ENCODE results near the gene IPO7. TPM values are rescaled to one million over a fixed set of nuclear protein-coding genes. Genes with fewer than 3 reads are reported as not detected.
A peak's percentile ranks its signal among the peaks of the same experiment; 100 is the strongest.
"Not testable (repeated sequence)": the region's sequence is repeated elsewhere in the genome, so short reads cannot be mapped to it uniquely, and the experiment has no call there.

The IPO7 gene
- total RNA-seq, 1 experiment from 2014 or later: 273 TPM

- BruUV-seq (replicated peaks); H3K27ac ChIP-seq (ENCODE audit: low read length); H3K4me3 ChIP-seq (ENCODE audit: low read depth in 2 of 2, low read length in 2 of 2); H3K27me3 ChIP-seq (ENCODE audit: control insufficient read depth, insufficient read depth, low read length); H3K4me1 ChIP-seq (ENCODE audit: control insufficient read depth, insufficient read depth, low read length); CTCF ChIA-PET; in situ Hi-C loops (cut with HindIII; ENCODE audit: low pct_unique_long_range_greater_than_20kb, low sequenced_read_pairs); DNase-seq (ENCODE audit: low read depth, low spot score); intact Hi-C loops (cut with micrococcal nuclease; ENCODE audit: unreplicated experiment); ATAC-seq; H3K9me3 ChIP-seq (ENCODE audit: control insufficient read depth, insufficient read depth, low read depth, low read length): not testable (repeated sequence)
- peaks cover 14% of the 10 kb centered on the region for H3K36me3 ChIP-seq (ENCODE audit: control insufficient read depth, insufficient read depth, low read length)
- POLR2A ChIA-PET: interaction anchor here (0.6 kb wide), 1 partner anchor 182 kb away, joined by 3 read pairs; no protein-coding TSS in a partner anchor
- TF ChIP-seq POLR2AphosphoS5 (IDR thresholded peaks at IDR 0.05; ENCODE audit: low read depth, low read length): peak; percentile 4; the same call in 1 of the 2 replicates
Observed at GRCh38 chr11:9452023-9452422, 67.6 kb downstream of the IPO7 start.

GRCh38 chr11:9455722-9456121 is 71.3 kb downstream of the IPO7 start:
- Histone ChIP-seq H3K4me3 (ENCODE audit: low read depth in 2 of 2, low read length in 2 of 2) (no peak overlapping the region), H3K9me3 (ENCODE audit: control insufficient read depth, insufficient read depth, low read depth, low read length) (no peaks in the 10 kb centered on the region), H3K4me1 (ENCODE audit: control insufficient read depth, insufficient read depth, low read length) (peaks cover 5% of the 10 kb centered on the region; the same call in 1 of the 2 replicates), H3K36me3 (ENCODE audit: control insufficient read depth, insufficient read depth, low read length) (no peaks in the 10 kb centered on the region; the same call in 1 of the 2 replicates), H3K27ac (ENCODE audit: low read length) (no peak overlapping the region), H3K27me3 (ENCODE audit: control insufficient read depth, insufficient read depth, low read length) (no peaks in the 10 kb centered on the region)
- no TSS peak for BruUV-seq (replicated peaks)
- DNase-seq (ENCODE audit: low read depth, low spot score): no peak
- intact Hi-C loops (cut with micrococcal nuclease; ENCODE audit: unreplicated experiment) (no loop called here), in situ Hi-C loops (cut with HindIII; ENCODE audit: low pct_unique_long_range_greater_than_20kb, low sequenced_read_pairs) (no loop called here)
- ATAC-seq: no peak
- ChIA-PET CTCF (no interaction called here), POLR2A (interaction anchor here (0.6 to 0.7 kb wide), 2 partner anchors 96 to 1047 kb away, joined by 3 read pairs; no protein-coding TSS in a partner anchor)
- TF ChIP-seq REST (IDR thresholded peaks at IDR 0.05; ENCODE audit: insufficient read depth in 1 of 2, low read depth in 2 of 2, low read length in 1 of 2): no peak
- TF ChIP-seq CTCF (IDR thresholded peaks at IDR 0.05): no peak
- no peak for TF ChIP-seq SIN3A (IDR thresholded peaks at IDR 0.05; ENCODE audit: borderline replicate concordance, insufficient read depth, low read depth, low read length)
- no peak for TF ChIP-seq TCF7L2 (IDR thresholded peaks at IDR 0.05; ENCODE audit: low read depth, low read length)
- TF ChIP-seq POLR2AphosphoS5 (IDR thresholded peaks at IDR 0.05; ENCODE audit: low read depth, low read length): no peak

GRCh38 chr11:9459667-9460321 is 75.3 kb downstream of the IPO7 start:
- TSS peak; percentile 99 for BruUV-seq (replicated peaks)
- ATAC-seq: no peak
- in situ Hi-C loops (cut with HindIII; ENCODE audit: low pct_unique_long_range_greater_than_20kb, low sequenced_read_pairs): no loop called here

More at GRCh38 chr11:9459667-9460321, 75.3 kb downstream of the IPO7 start:
- Histone ChIP-seq H3K27me3 (ENCODE audit: control insufficient read depth, insufficient read depth, low read length) (no peaks in the 10 kb centered on the region), H3K9me3 (ENCODE audit: control insufficient read depth, insufficient read depth, low read depth, low read length) (no peaks in the 10 kb centered on the region), H3K4me1 (ENCODE audit: control insufficient read depth, insufficient read depth, low read length) (peaks cover 23% of the 10 kb centered on the region), H3K36me3 (ENCODE audit: control insufficient read depth, insufficient read depth, low read length) (no peaks in the 10 kb centered on the region; the same call in 1 of the 2 replicates), H3K4me3 (ENCODE audit: low read depth in 2 of 2, low read length in 2 of 2) (peak overlapping the region; percentile 94), H3K27ac (ENCODE audit: low read length) (peak overlapping the region; percentile 100)
- no peak for TF ChIP-seq TCF7L2 (IDR thresholded peaks at IDR 0.05; ENCODE audit: low read depth, low read length)
- no peak for TF ChIP-seq REST (IDR thresholded peaks at IDR 0.05; ENCODE audit: insufficient read depth in 1 of 2, low read depth in 2 of 2, low read length in 1 of 2)
- peak; percentile 30; the same call in 1 of the 2 replicates for TF ChIP-seq SIN3A (IDR thresholded peaks at IDR 0.05; ENCODE audit: borderline replicate concordance, insufficient read depth, low read depth, low read length)
- TF ChIP-seq POLR2AphosphoS5 (IDR thresholded peaks at IDR 0.05; ENCODE audit: low read depth, low read length): 0 out of 2 replicates have a peak, but pooled peaks have one; percentile 23
- no peak for TF ChIP-seq CTCF (IDR thresholded peaks at IDR 0.05)
- DNase-seq (ENCODE audit: low read depth, low spot score): no peak
- intact Hi-C loops (cut with micrococcal nuclease; ENCODE audit: unreplicated experiment): loop anchor here (5.0 kb wide), 1 partner anchor 108 kb away; no protein-coding TSS in a partner anchor
- CTCF ChIA-PET: interaction anchor here (1.3 kb wide), 1 partner anchor 47 kb away, joined by 7 read pairs; no protein-coding TSS in a partner anchor
- POLR2A ChIA-PET: interaction anchor here (0.6 to 1.9 kb wide), 10 partner anchors 9 to 1400 kb away, joined by 3 to 18 read pairs (median 6); partner anchors contain the start of gene WEE1
